ENCODE measurements around the gene PSMD1. TPM values are rescaled to one million over a fixed set of nuclear protein-coding genes. Genes with fewer than 3 reads are reported as not detected.
"Not testable (repeated sequence)": the region's sequence is repeated elsewhere in the genome, so short reads cannot be mapped to it uniquely, and the experiment has no call there.

Gene PSMD1
- total and polyA plus RNA-seq, 2 donors = 43.9 to 81.7 TPM

DNA sequence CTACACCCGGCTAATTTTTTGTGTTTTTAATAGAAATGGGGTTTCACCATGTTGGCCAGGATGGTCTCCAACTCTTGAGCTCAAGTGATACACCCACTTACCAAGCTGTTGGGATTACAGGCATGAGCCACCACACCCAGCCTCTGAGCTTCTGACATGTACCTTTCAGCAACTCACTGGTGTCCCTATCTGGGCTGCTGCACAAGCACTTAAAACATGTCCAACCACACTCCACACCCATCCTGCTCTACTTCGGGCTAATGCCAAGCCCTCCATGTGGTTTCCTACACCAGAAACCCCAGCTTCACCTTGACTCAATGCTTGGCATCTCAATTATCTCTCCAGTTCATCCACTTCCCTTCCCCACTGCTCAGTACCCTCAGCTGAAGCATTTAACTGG is 119.4 kb downstream of the PSMD1 start:
- no peak for DNase-seq (ENCODE audit: extremely low spot score)
- WGBS = 90% methylated on average over 2 of the region's 2 CpGs
- H3K36me3 ChIP-seq (ENCODE audit: insufficient read depth) = peaks cover 3% of the 10 kb centered on the region

DNA sequence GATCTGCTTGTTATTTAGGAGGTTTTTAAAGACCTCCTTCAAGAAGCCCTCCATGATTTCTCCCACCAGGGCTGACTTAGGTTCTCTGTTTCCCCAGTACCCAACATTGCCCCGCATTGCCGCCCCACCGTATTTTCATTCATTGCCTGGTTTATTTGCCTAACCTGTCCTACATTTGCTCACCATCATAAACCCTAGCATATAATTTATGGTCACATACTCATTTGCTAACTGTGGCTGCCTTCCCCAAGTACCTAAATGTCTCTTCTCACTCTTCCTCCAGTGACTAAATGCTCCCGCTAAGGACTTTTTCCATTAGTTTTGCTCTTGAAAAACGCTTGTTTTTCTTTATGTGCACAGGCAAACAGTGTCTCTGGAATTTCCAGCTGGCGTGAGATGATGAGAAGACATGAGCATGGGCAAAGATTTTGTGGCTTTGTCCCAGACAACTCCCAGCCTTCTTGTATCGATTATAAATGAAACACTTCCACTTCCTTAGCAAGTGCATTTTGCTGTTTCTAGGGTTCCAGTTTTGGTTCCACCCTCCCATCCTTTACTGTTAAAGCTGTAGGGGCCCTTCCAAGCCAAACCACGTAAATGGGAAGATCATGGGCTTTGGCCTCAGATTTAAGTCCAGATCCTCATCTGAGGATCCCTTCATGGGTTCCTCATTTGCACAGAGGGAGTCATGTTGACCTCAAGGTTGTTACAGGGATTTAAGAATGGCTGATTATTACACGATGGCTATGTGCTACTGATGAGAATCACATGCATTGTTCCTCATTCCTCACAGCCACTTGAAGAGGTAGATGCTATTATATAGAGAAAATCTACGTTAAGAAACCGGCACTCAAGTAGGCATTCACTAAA is 120.7 kb downstream of the PSMD1 start:
- DNase-seq (ENCODE audit: extremely low spot score) = no peak
- H3K27ac ChIP-seq (ENCODE audit: low read depth) = no peak overlapping the region
- peaks cover 2% of the 10 kb centered on the region for H3K36me3 ChIP-seq (ENCODE audit: insufficient read depth)
- no peak overlapping the region for H3K4me3 ChIP-seq (ENCODE audit: low read depth, low read length)
- 84% methylated on average over 11 of the region's 11 CpGs for WGBS
- no peaks in the 10 kb centered on the region for H3K4me1 ChIP-seq (ENCODE audit: insufficient read depth)

More for the DNA sequence above, 119.4 kb downstream of the PSMD1 start:
- Histone ChIP-seq H3K27ac (ENCODE audit: low read depth) (no peak overlapping the region), H3K4me1 (ENCODE audit: insufficient read depth) (no peaks in the 10 kb centered on the region), H3K4me3 (ENCODE audit: low read depth, low read length) (no peak overlapping the region)

DNA sequence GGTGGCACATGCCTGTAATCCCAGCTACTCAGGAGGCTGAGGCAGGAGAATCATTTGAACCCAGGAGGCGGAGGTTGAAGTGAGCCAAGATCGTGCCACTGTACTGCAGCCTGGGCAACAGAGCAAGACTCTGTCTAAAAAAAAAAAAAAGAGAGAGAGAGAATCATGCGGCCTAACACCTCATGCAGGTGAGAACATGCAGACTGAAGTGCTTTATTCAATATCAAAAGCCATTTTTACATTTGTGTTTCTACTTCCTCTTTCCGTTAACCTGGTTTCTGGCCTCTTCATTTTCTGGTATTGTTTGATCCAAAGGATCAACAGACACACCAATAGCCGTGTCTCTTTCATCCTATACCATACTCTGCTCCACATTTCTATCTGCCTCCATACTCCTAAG is 122.1 kb downstream of the PSMD1 start:
- WGBS = 96% methylated on average over 5 of the region's 5 CpGs
- H3K4me3 ChIP-seq (ENCODE audit: low read depth, low read length) = not testable (repeated sequence)

DNA sequence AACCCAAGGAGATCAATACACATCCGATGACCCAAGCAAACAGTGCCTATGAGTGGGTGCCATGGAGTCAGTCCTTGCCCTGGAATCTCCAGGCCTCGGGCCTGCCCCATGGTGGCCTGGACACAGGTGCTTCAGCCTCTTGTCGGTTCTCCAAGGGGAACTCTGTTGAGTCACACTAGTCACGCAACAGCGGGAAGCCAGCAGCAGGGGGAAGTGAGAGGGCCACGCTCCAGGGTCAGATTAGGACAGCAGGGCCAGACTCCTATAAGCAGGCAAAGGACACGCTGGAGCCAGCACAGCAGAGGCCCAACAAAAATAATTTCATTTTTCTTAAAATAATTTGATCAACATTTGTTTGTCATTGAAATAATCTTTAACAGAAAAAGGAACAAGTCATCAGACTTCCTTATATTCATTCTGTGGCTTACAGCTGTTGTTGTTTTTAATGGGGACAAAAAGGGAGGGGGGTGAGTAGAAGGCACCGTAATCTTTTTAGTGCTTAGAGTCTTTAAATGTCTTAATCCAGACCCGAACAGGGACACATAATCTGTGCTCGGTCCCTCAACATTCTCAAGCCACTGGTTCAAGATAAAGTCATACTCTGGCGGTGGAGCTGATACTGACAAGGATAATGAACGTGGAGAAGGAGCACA is 125.3 kb downstream of the PSMD1 start:
- no peaks in the 10 kb centered on the region for H3K36me3 ChIP-seq (ENCODE audit: insufficient read depth)
- no peak overlapping the region for H3K4me3 ChIP-seq (ENCODE audit: low read depth, low read length)
- H3K27ac ChIP-seq (ENCODE audit: low read depth) = no peak overlapping the region
- DNase-seq (ENCODE audit: extremely low spot score) = no peak
- H3K4me1 ChIP-seq (ENCODE audit: insufficient read depth) = peaks cover 1% of the 10 kb centered on the region
- 62% methylated on average over 12 of the region's 12 CpGs for WGBS

More for the DNA sequence above, 122.1 kb downstream of the PSMD1 start:
- not testable (repeated sequence) for DNase-seq (ENCODE audit: extremely low spot score); H3K27ac ChIP-seq (ENCODE audit: low read depth); H3K4me1 ChIP-seq (ENCODE audit: insufficient read depth); H3K36me3 ChIP-seq (ENCODE audit: insufficient read depth)

GRCh38 chr2:231182513-231182899 is 125.8 kb downstream of the PSMD1 start:
- H3K4me1 ChIP-seq (ENCODE audit: insufficient read depth) = peaks cover 1% of the 10 kb centered on the region
- 78% methylated on average over 8 of the region's 8 CpGs for WGBS
- H3K4me3 ChIP-seq (ENCODE audit: low read depth, low read length) = no peak overlapping the region
- no peak overlapping the region for H3K27ac ChIP-seq (ENCODE audit: low read depth)
- no peaks in the 10 kb centered on the region for H3K36me3 ChIP-seq (ENCODE audit: insufficient read depth)
- no peak for DNase-seq (ENCODE audit: extremely low spot score)

DNA sequence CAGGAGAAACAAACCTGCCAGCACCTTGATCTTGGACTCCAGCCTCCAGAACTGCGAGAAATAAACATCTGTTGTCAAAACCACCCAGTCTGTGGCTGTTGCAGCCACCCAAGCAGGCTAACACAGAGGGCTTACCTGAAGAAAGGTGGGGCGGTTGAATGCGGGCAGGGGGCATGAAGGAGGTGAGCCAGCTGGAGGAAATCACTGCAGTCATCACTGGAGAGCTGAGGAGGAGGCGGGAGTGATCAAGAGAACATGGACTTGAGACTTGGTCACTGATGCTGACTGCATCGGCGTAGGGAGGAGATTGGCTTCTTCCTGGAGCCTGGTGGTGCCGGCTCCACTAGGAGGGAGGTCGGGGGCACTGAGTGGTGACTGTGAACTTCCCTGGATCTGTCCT is 127.2 kb downstream of the PSMD1 start:
- 92% methylated on average over 8 of the region's 8 CpGs for WGBS
- peaks cover 1% of the 10 kb centered on the region for H3K4me1 ChIP-seq (ENCODE audit: insufficient read depth)

GRCh38 chr2:231184319-231184718 is 127.7 kb downstream of the PSMD1 start:
- H3K4me1 ChIP-seq (ENCODE audit: insufficient read depth) = peaks cover 1% of the 10 kb centered on the region
- 95% methylated on average over 4 of the region's 4 CpGs for WGBS

More for the DNA sequence above, 127.2 kb downstream of the PSMD1 start:
- no peak overlapping the region for H3K4me3 ChIP-seq (ENCODE audit: low read depth, low read length)
- H3K27ac ChIP-seq (ENCODE audit: low read depth) = no peak overlapping the region
- no peaks in the 10 kb centered on the region for H3K36me3 ChIP-seq (ENCODE audit: insufficient read depth)
- DNase-seq (ENCODE audit: extremely low spot score) = no peak

GRCh38 chr2:231185050-231185725 is 128.5 kb downstream of the PSMD1 start:
- DNase-seq (ENCODE audit: extremely low spot score) = no peak
- Histone ChIP-seq H3K27ac (ENCODE audit: low read depth) (no peak overlapping the region), H3K4me3 (ENCODE audit: low read depth, low read length) (no peak overlapping the region), H3K36me3 (ENCODE audit: insufficient read depth) (no peaks in the 10 kb centered on the region), H3K4me1 (ENCODE audit: insufficient read depth) (peaks cover 1% of the 10 kb centered on the region)
- WGBS = 57% methylated on average over 11 of the region's 11 CpGs

More at GRCh38 chr2:231184319-231184718, 127.7 kb downstream of the PSMD1 start:
- no peaks in the 10 kb centered on the region for H3K36me3 ChIP-seq (ENCODE audit: insufficient read depth)
- DNase-seq (ENCODE audit: extremely low spot score) = no peak
- H3K27ac ChIP-seq (ENCODE audit: low read depth) = no peak overlapping the region
- H3K4me3 ChIP-seq (ENCODE audit: low read depth, low read length) = no peak overlapping the region

DNA sequence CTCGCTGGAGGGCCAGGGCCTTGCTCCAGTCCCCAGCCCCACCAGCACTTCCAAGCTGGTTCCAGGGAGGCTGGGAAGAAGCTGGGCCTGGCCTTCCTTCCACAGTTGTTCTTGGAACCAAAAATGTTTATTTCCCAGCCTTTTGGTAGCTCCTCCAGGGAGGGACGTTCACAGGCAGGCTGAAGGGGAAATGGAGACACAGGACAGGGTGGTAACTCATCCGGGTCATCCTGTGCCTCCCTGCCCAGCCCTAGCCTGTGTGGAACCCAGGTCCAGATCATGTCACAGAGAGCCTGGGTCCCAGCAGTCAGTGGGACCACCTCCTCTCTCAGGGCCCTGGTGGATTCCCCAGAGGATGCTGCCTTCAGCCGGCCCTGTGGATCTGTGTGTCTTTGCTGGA is 129.2 kb downstream of the PSMD1 start:
- no peaks in the 10 kb centered on the region for H3K36me3 ChIP-seq (ENCODE audit: insufficient read depth)
- H3K4me3 ChIP-seq (ENCODE audit: low read depth, low read length) = no peak overlapping the region
- peaks cover 1% of the 10 kb centered on the region for H3K4me1 ChIP-seq (ENCODE audit: insufficient read depth)
- no peak for DNase-seq (ENCODE audit: extremely low spot score)
- no peak overlapping the region for H3K27ac ChIP-seq (ENCODE audit: low read depth)
- 70% methylated on average over 4 of the region's 4 CpGs for WGBS

DNA sequence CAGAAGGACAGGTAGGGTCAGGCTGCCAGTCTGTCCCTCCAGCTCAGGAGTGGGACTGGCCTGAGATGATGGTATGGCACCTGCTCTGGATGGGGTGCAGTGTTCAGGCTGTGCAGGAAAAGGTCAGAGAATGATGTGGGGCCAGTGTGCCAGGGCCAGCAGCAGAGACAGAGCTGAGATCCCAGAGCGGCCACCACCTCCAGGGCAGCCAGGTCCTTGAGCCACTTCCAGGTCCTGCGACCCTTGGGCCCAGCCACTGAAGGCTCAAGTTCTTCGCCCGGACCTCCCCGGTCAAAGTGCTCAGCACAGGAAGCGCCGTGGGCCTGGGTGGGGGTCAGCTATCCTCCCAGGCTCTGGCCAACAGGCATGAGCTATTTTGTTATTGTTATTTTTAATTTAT is 129.7 kb downstream of the PSMD1 start:
- no peak overlapping the region for H3K27ac ChIP-seq (ENCODE audit: low read depth)
- H3K4me3 ChIP-seq (ENCODE audit: low read depth, low read length) = no peak overlapping the region
- no peak for DNase-seq (ENCODE audit: extremely low spot score)
- WGBS = 97% methylated on average over 7 of the region's 7 CpGs
- H3K4me1 ChIP-seq (ENCODE audit: insufficient read depth) = peaks cover 1% of the 10 kb centered on the region
- H3K36me3 ChIP-seq (ENCODE audit: insufficient read depth) = no peaks in the 10 kb centered on the region

DNA sequence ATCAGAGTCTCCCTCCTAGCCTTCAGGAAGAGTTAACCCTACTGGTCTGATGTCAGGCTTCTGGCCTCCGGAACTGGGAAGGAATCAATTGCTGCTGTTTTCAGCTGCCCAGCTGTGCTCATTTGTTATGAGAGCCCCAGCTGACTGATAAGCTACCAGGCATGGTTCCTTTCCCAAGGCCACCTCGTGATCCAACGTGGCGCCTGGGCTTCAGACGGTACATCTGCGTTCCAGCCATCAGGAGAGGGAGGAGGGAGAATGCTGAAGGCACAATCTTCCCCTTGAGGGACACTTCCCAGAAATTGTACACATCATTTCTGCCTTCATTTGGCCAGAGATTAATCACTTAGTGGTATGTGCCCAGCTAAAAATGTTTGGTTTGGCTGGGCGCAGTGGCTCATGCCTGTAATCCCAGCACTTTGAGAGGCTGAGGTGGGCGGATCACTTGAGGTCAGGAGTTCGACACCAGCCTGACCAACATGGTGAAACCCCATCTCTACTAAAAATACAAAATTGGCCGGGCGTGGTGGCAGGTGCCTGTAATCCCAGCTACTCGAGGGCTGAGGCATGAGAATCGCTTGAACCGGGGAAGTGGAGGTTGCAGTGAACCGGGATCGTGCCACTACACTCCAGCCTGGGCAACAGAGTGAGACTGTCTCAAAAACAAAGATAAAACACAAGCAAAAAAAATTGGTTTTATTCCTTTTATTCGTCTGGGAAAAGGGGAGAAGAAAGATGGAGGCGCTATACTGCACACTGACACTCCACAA is 131.3 kb downstream of the PSMD1 start:
- 78% methylated on average over 18 of the region's 18 CpGs for WGBS
- H3K4me1 ChIP-seq (ENCODE audit: insufficient read depth) = peaks cover 1% of the 10 kb centered on the region
- H3K27ac ChIP-seq (ENCODE audit: low read depth) = no peak overlapping the region
- DNase-seq (ENCODE audit: extremely low spot score) = no peak
- H3K36me3 ChIP-seq (ENCODE audit: insufficient read depth) = no peaks in the 10 kb centered on the region
- H3K4me3 ChIP-seq (ENCODE audit: low read depth, low read length) = no peak overlapping the region

DNA sequence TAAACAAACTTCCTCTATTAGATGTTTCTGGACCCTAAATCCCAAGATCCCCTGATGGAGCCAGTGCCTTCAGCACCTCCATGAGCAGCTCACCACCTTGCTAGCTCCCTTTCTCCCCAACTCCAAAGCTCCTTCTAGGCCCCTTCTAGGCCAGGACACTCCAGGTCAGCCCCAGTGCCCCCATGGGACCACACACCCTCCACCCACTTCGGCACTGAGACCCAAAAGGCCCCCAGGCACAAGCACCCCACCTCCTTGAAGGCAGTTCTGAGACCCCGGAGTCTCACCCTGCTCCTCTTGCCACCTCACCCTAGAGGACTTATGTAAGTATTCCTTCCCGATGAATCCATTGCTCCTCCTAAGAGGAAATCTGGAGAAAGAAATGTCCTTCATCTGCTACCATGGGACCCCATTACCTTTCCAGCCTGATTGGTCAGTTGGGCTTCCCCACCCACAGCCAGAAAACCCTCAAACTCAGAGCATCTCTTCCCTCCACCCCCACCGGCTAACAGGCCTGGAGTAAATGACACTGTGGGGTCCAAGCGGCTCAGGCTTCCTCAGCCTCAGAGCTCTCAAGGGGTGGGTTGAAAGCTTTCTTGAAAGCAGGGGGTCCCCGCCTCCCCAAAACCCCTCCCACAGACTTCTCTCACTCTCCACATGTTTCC is 132.0 kb downstream of the PSMD1 start:
- Histone ChIP-seq H3K36me3 (ENCODE audit: insufficient read depth) (no peaks in the 10 kb centered on the region), H3K4me3 (ENCODE audit: low read depth, low read length) (no peak overlapping the region), H3K4me1 (ENCODE audit: insufficient read depth) (peaks cover 1% of the 10 kb centered on the region), H3K27ac (ENCODE audit: low read depth) (no peak overlapping the region)
- DNase-seq (ENCODE audit: extremely low spot score) = no peak
- WGBS = 92% methylated on average over 6 of the region's 6 CpGs

DNA sequence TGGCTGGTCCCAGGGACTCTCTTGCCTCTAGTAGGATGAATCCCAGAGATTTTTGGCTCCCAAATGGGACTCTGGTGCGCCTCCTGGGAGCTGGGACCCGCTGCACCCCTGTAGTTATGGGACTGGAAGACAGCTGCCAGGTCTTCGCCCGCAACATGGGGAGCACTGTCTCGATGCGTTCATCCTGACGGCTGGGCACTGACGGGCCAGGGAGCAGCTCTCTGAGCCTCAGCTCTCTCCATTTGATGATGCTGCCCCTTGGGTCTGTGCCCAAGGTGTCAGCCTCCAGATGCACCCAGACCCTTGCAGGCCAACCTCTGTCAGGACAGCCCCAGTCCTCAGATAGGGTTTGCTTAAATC is 132.5 kb downstream of the PSMD1 start:
- 98% methylated on average over 8 of the region's 8 CpGs for WGBS
- no peak for DNase-seq (ENCODE audit: extremely low spot score)
- H3K36me3 ChIP-seq (ENCODE audit: insufficient read depth) = no peaks in the 10 kb centered on the region
- H3K27ac ChIP-seq (ENCODE audit: low read depth) = no peak overlapping the region
- H3K4me1 ChIP-seq (ENCODE audit: insufficient read depth) = peaks cover 1% of the 10 kb centered on the region
- H3K4me3 ChIP-seq (ENCODE audit: low read depth, low read length) = no peak overlapping the region

Data from urinary bladder (tissue), 4 donors.